RWPE2 (cell line): ENCODE data around the gene SEL1L3.

ENCODE experiments used
- ATAC-seq: fragments of 200-7000 bp; cut with Tn5 transposase; 3 replicates; pipeline ENCODE4 v1.9.1; 2021; ENCODE audit warnings: low read depth
- DNase-seq: peaks from one replicate; pipeline ENCODE4 v3.0.0-alpha.2; 2020; ENCODE audit warnings: low spot score
- H3K27ac ChIP-seq: fragments of 450-650 bp; 2 replicates; pipeline ENCODE4 v1.5.1; 2017; ENCODE audit warnings: mild to moderate bottlenecking; ENCODE audit not compliant: poor library complexity, severe bottlenecking
- H3K27me3 ChIP-seq: fragments of 250-450 bp; sonication (Bioruptor Pico); 2 replicates; pipeline ENCODE4 v1.5.1; 2021; ENCODE audit warnings: mild to moderate bottlenecking, moderate library complexity; ENCODE audit not compliant: insufficient read depth, poor library complexity, severe bottlenecking
- H3K36me3 ChIP-seq: fragments of 250-450 bp; sonication (Bioruptor Pico); 2 replicates; pipeline ENCODE4 v1.5.1; 2020; ENCODE audit warnings: low read depth, mild to moderate bottlenecking, moderate library complexity
- H3K4me1 ChIP-seq: fragments of 250-450 bp; sonication (Bioruptor Pico); 2 replicates; pipeline ENCODE4 v1.5.1; 2021; ENCODE audit warnings: mild to moderate bottlenecking, moderate library complexity; ENCODE audit not compliant: insufficient read depth, poor library complexity, severe bottlenecking
- H3K4me3 ChIP-seq: fragments of 250-450 bp; sonication (Bioruptor Pico); 2 replicates; pipeline ENCODE4 v1.5.1; 2021; ENCODE audit warnings: mild to moderate bottlenecking, moderate library complexity; ENCODE audit not compliant: severe bottlenecking
- H3K9me3 ChIP-seq: fragments of 250-450 bp; sonication (Bioruptor Pico); 2 replicates; pipeline ENCODE4 v1.5.1; 2021; ENCODE audit warnings: mild to moderate bottlenecking, moderate library complexity; ENCODE audit not compliant: severe bottlenecking
- TF ChIP-seq, protein P1 (sequence below): fragments of 450-650 bp; IDR thresholded peaks from one replicate; pipeline ENCODE4 v1.5.1; 2017; ENCODE audit warnings: mild to moderate bottlenecking, moderate library complexity; ENCODE audit not compliant: poor library complexity, severe bottlenecking

Gene SEL1L3

DNA sequence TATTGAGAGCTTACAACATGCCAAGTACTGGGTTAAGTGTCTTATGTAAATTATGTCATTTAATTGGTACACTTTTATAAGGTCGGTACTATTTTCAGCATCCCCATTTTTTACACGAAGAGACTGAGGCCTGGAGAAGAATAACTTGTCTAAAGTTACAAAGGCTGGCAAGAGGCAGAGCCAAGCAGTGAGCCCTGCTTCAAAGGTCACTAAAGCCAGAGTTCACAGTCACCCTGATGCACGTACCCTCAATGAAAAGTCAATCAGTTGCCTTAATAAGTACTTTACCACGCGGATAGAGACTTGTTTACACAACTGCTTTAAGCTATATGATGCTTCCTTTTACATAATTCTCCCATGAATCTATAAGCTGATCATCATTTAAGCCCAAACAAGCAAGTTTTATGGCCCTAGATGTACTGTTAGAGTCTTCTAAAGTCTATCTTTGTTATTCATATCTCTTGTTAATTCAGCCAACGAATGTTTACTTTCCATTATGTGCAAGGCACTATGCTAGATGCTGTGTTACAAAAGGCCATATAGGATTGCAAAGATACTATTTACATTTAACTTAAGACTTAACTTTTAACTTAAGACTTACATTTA is 57.4 kb downstream of the SEL1L3 start:
- H3K36me3 ChIP-seq = peaks cover 10% of the 10 kb centered on the region
- DNase-seq (no peak), ATAC-seq (no peak)
- no peaks in the 10 kb centered on the region for H3K27me3 ChIP-seq
- no peaks in the 10 kb centered on the region for H3K4me1 ChIP-seq
- TF ChIP-seq, protein P1, sequence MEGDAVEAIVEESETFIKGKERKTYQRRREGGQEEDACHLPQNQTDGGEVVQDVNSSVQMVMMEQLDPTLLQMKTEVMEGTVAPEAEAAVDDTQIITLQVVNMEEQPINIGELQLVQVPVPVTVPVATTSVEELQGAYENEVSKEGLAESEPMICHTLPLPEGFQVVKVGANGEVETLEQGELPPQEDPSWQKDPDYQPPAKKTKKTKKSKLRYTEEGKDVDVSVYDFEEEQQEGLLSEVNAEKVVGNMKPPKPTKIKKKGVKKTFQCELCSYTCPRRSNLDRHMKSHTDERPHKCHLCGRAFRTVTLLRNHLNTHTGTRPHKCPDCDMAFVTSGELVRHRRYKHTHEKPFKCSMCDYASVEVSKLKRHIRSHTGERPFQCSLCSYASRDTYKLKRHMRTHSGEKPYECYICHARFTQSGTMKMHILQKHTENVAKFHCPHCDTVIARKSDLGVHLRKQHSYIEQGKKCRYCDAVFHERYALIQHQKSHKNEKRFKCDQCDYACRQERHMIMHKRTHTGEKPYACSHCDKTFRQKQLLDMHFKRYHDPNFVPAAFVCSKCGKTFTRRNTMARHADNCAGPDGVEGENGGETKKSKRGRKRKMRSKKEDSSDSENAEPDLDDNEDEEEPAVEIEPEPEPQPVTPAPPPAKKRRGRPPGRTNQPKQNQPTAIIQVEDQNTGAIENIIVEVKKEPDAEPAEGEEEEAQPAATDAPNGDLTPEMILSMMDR = no peak
- no peak overlapping the region for H3K27ac ChIP-seq
- H3K4me3 ChIP-seq = no peak overlapping the region
- H3K9me3 ChIP-seq = no peaks in the 10 kb centered on the region

DNA sequence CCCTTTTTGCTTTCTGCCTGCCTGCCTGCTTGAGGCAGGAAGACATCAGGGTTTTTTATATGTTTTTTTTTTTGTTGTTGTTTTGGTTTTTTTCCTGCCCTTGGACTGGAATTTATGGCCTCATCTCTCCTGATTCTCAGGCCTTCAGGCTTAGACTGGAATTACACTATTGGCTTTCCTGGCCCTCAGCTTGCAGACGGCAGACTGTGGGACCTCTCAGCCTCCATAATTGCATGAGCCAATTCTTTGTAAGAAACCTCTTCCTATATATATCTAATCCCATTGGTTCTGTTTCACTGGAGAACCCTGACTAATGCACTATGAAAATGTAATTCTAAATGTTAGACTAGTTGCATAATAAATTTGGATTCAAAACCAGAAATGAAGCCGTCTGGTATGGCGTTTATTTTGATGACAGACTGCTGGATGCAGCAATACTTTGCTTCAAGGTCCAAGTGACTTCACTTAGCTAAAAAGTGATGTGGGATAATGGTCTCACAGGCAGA is 59.0 kb downstream of the SEL1L3 start:
- peaks cover 13% of the 10 kb centered on the region for H3K36me3 ChIP-seq

DNA sequence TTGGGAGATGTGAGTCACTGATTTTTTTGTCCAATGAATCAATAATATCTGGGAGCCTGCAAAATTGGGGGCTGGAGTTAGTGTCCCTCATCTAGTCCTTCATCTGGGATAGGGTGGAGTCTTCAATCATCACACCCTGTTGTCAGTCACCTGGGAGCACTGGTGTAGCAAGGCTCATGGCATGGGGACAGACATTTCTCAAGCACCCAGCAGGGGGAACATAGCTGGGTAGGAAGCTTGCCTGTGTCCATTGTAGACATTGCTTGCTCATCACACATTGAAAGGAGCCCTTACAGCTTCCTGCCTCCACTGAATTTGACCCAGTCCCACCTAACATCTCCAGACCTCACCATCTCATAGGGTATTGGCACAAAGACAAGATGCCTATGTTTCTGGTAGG is 61.2 kb downstream of the SEL1L3 start:
- Histone ChIP-seq H3K4me1 (no peaks in the 10 kb centered on the region), H3K27ac (no peak overlapping the region), H3K36me3 (peaks cover 13% of the 10 kb centered on the region), H3K4me3 (no peak overlapping the region), H3K9me3 (no peaks in the 10 kb centered on the region), H3K27me3 (no peaks in the 10 kb centered on the region)
- TF ChIP-seq, protein P1 = no peak
- ATAC-seq (no peak), DNase-seq (no peak)

More for the DNA sequence above, 59.0 kb downstream of the SEL1L3 start:
- Histone ChIP-seq H3K4me1 (no peaks in the 10 kb centered on the region), H3K27ac (no peak overlapping the region), H3K9me3 (no peaks in the 10 kb centered on the region), H3K27me3 (no peaks in the 10 kb centered on the region), H3K4me3 (no peak overlapping the region)
- ATAC-seq (no peak), DNase-seq (no peak)
- TF ChIP-seq, protein P1 = no peak

DNA sequence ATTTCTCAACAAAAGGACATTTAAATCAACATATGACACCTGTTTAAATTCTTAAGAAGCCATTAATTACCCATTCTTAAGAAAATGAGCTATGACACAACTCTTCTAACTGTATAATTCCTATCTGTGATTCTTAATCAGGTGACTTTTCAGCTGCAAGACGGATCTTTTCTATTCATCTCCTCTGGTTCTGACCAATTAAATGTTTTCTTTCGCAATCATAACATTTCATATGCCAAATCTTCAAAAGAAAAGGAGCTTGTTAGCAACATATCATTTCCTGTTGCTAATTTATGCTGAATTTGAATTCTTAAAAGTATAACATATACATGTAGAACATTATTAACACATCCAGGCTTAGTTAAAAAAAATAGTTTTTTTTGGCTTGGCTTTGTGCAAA is 62.5 kb downstream of the SEL1L3 start:
- DNase-seq (no peak), ATAC-seq (no peak)
- TF ChIP-seq, protein P1 = no peak
- Histone ChIP-seq H3K27ac (no peak overlapping the region), H3K27me3 (no peaks in the 10 kb centered on the region), H3K36me3 (peaks cover 13% of the 10 kb centered on the region), H3K4me3 (no peak overlapping the region), H3K4me1 (no peaks in the 10 kb centered on the region), H3K9me3 (no peaks in the 10 kb centered on the region)

DNA sequence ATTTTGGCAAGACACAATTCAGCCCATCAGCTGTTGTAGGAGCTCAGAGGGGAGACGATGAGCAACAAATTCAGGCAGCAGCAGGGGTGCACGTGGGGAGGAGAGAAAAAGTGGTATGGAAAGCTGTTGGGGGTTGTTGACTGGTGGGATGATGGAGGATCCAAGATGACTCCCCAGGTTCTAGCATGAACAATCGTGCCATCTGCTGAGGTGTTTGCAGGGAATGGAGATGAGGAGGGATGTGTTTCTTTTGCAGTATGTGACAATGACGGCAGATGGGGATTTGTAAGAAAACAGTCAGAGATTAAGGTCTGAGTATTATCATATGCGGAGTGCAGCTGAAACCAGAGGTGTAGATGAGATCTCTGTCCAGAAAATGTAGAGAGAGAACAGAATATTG is 63.3 kb downstream of the SEL1L3 start:
- Histone ChIP-seq H3K27ac (no peak overlapping the region), H3K27me3 (no peaks in the 10 kb centered on the region), H3K9me3 (no peaks in the 10 kb centered on the region), H3K36me3 (peaks cover 11% of the 10 kb centered on the region), H3K4me1 (no peaks in the 10 kb centered on the region), H3K4me3 (no peak overlapping the region)
- ATAC-seq = no peak
- no peak for DNase-seq
- TF ChIP-seq, protein P1 = no peak
